Measurements from ENCODE around the gene RFXANK.

GRCh38 chr19:19223636-19224035, 31.6 kb downstream of the RFXANK start:
- TF ChIP-seq ARNT (IDR thresholded peaks at IDR 0.05) (no peak), LEF1 (IDR thresholded peaks at IDR 0.05; ENCODE audit: borderline replicate concordance) (no peak), ZNF384 (IDR thresholded peaks at IDR 0.05) (no peak)
- TF ChIP-seq, protein P1, sequence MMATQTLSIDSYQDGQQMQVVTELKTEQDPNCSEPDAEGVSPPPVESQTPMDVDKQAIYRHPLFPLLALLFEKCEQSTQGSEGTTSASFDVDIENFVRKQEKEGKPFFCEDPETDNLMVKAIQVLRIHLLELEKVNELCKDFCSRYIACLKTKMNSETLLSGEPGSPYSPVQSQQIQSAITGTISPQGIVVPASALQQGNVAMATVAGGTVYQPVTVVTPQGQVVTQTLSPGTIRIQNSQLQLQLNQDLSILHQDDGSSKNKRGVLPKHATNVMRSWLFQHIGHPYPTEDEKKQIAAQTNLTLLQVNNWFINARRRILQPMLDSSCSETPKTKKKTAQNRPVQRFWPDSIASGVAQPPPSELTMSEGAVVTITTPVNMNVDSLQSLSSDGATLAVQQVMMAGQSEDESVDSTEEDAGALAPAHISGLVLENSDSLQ (IDR thresholded peaks at IDR 0.05), result no peak
